Measurements from ENCODE around the gene NANOGP8. TPM values are rescaled to one million over a fixed set of nuclear protein-coding genes. Genes with fewer than 3 reads are reported as not detected.

Gene NANOGP8
- total RNA-seq, 2 experiments from 2014 or later, result not detected

GRCh38 chr15:35102186-35102585, 17.1 kb upstream of the NANOGP8 start:
- POLR2A ChIA-PET, result interaction anchor here (0.6 kb wide), 1 partner anchor 34 kb away, joined by 3 read pairs; no protein-coding TSS in a partner anchor

DNA sequence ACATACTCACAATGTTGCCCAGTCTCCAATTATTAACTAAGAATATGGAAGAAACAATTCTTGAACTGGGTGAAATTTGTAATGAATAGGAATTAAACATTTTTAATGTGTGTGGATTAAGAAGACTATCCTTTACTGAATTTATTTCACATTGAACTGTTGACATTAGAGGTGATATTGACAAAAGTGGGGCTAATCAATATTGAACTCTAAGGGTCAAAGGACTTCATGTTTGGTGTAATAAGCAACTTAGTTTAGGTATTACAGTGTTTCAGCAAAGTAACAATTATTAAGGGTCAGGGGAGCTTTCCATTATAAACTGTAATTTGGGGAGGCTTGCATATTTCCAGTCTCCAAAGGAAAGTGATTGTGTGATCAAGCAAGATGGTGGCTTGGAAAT, 16.2 kb upstream of the NANOGP8 start:
- H3K9me3 ChIP-seq (ENCODE audit: low read length), result no peaks in the 10 kb centered on the region
- no peak overlapping the region for H3K27ac ChIP-seq (ENCODE audit: low read depth, low read length, poor library complexity, severe bottlenecking)
- no peak for DNase-seq (ENCODE audit: low spot score)
- no peaks in the 10 kb centered on the region for H3K4me1 ChIP-seq (ENCODE audit: insufficient read depth, low read length, poor library complexity, severe bottlenecking)
- no peaks in the 10 kb centered on the region for H4K20me1 ChIP-seq (ENCODE audit: insufficient read depth, low read length)
- H3K4me2 ChIP-seq (ENCODE audit: low read length), result no peak overlapping the region
- BruUV-seq (replicated peaks), result no TSS peak
- no peak for TF ChIP-seq EZH2phosphoT487 (IDR thresholded peaks at IDR 0.05; ENCODE audit: borderline replicate concordance, low read depth, low read length)
- TF ChIP-seq, protein P1, sequence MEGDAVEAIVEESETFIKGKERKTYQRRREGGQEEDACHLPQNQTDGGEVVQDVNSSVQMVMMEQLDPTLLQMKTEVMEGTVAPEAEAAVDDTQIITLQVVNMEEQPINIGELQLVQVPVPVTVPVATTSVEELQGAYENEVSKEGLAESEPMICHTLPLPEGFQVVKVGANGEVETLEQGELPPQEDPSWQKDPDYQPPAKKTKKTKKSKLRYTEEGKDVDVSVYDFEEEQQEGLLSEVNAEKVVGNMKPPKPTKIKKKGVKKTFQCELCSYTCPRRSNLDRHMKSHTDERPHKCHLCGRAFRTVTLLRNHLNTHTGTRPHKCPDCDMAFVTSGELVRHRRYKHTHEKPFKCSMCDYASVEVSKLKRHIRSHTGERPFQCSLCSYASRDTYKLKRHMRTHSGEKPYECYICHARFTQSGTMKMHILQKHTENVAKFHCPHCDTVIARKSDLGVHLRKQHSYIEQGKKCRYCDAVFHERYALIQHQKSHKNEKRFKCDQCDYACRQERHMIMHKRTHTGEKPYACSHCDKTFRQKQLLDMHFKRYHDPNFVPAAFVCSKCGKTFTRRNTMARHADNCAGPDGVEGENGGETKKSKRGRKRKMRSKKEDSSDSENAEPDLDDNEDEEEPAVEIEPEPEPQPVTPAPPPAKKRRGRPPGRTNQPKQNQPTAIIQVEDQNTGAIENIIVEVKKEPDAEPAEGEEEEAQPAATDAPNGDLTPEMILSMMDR (conservative IDR thresholded peaks at IDR 0.05; ENCODE audit: low read length), result no peak
- H2AFZ ChIP-seq (ENCODE audit: low read length), result no peak overlapping the region
- H3K36me3 ChIP-seq (ENCODE audit: insufficient read depth, low read length), result no peaks in the 10 kb centered on the region
- intact Hi-C loops (cut with micrococcal nuclease; ENCODE audit: unreplicated experiment), result no loop called here
- POLR2A ChIA-PET, result no interaction called here
- H3K9me2 ChIP-seq (ENCODE audit: insufficient read depth, low read length), result no peaks in the 10 kb centered on the region
- no peaks in the 10 kb centered on the region for H3K79me2 ChIP-seq (ENCODE audit: insufficient read depth, low read depth, low read length)
- H3K4me3 ChIP-seq (ENCODE audit: low read depth, low read length, poor library complexity, severe bottlenecking), result no peak overlapping the region
- CTCF ChIA-PET (ENCODE audit: unreplicated experiment), result no interaction called here

More at GRCh38 chr15:35102186-35102585, 17.1 kb upstream of the NANOGP8 start:
- Histone ChIP-seq H3K4me3 (ENCODE audit: low read depth, low read length, poor library complexity, severe bottlenecking) (no peak overlapping the region), H3K4me2 (ENCODE audit: low read length) (no peak overlapping the region), H3K4me1 (ENCODE audit: insufficient read depth, low read length, poor library complexity, severe bottlenecking) (no peaks in the 10 kb centered on the region), H3K9me3 (ENCODE audit: low read length) (no peaks in the 10 kb centered on the region), H2AFZ (ENCODE audit: low read length) (no peak overlapping the region), H3K9me2 (ENCODE audit: insufficient read depth, low read length) (no peaks in the 10 kb centered on the region), H3K36me3 (ENCODE audit: insufficient read depth, low read length) (no peaks in the 10 kb centered on the region), H3K79me2 (ENCODE audit: insufficient read depth, low read depth, low read length) (no peaks in the 10 kb centered on the region), H4K20me1 (ENCODE audit: insufficient read depth, low read length) (no peaks in the 10 kb centered on the region), H3K27ac (ENCODE audit: low read depth, low read length, poor library complexity, severe bottlenecking) (no peak overlapping the region)
- intact Hi-C loops (cut with micrococcal nuclease; ENCODE audit: unreplicated experiment), result no loop called here
- TF ChIP-seq EZH2phosphoT487 (IDR thresholded peaks at IDR 0.05; ENCODE audit: borderline replicate concordance, low read depth, low read length), result no peak
- TF ChIP-seq, protein P1 (conservative IDR thresholded peaks at IDR 0.05; ENCODE audit: low read length), result no peak
- no peak for DNase-seq (ENCODE audit: low spot score)
- CTCF ChIA-PET (ENCODE audit: unreplicated experiment), result no interaction called here
- no TSS peak for BruUV-seq (replicated peaks)

DNA sequence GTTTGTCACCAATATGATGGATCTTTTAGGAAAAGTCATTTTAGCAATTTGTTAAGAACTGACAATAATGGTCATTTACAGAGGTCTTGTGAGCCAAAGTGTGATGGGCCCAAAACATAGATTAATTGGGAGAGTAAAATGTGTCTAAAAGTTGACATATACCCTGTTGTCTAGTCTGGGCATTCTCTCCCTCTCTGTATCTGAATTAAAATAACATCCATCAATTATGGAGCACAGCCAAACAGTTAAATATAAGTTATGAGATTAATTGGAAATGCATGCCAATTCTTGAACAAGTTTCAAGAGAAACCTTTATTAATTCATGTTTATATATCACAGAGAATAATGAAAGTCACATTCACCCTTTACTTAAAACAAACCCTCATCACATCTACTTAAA, 13.6 kb upstream of the NANOGP8 start:
- intact Hi-C loops (cut with micrococcal nuclease; ENCODE audit: unreplicated experiment), result no loop called here
- Histone ChIP-seq H3K9me3 (ENCODE audit: low read length) (no peaks in the 10 kb centered on the region), H2AFZ (ENCODE audit: low read length) (no peak overlapping the region), H4K20me1 (ENCODE audit: insufficient read depth, low read length) (no peaks in the 10 kb centered on the region), H3K36me3 (ENCODE audit: insufficient read depth, low read length) (no peaks in the 10 kb centered on the region), H3K79me2 (ENCODE audit: insufficient read depth, low read depth, low read length) (no peaks in the 10 kb centered on the region), H3K4me1 (ENCODE audit: insufficient read depth, low read length, poor library complexity, severe bottlenecking) (no peaks in the 10 kb centered on the region), H3K9me2 (ENCODE audit: insufficient read depth, low read length) (no peaks in the 10 kb centered on the region), H3K4me2 (ENCODE audit: low read length) (no peak overlapping the region), H3K27ac (ENCODE audit: low read depth, low read length, poor library complexity, severe bottlenecking) (no peak overlapping the region), H3K4me3 (ENCODE audit: low read depth, low read length, poor library complexity, severe bottlenecking) (no peak overlapping the region)
- no TSS peak for BruUV-seq (replicated peaks)
- DNase-seq (ENCODE audit: low spot score), result no peak
- ChIA-PET POLR2A (interaction anchor here (0.6 kb wide), 2 partner anchors 13 to 1501 kb away, joined by 3 to 5 read pairs; no protein-coding TSS in a partner anchor), CTCF (ENCODE audit: unreplicated experiment) (no interaction called here)
- TF ChIP-seq EZH2phosphoT487 (IDR thresholded peaks at IDR 0.05; ENCODE audit: borderline replicate concordance, low read depth, low read length), result no peak
- TF ChIP-seq, protein P1 (conservative IDR thresholded peaks at IDR 0.05; ENCODE audit: low read length), result no peak

Data from OCI-LY7 (cell line).